Hepatocyte (in vitro differentiated cells): ENCODE data around the gene EVI5L. TPM values are rescaled to one million over a fixed set of nuclear protein-coding genes. Genes with fewer than 3 reads are reported as not detected.

Source experiments
- DNase-seq: peaks from one replicate; pipeline ENCODE4 v3.0.0-alpha.2; 2016; ENCODE audit warnings: low spot score
- H2AFZ ChIP-seq: fragments of 200-600 bp; sonication (generic); 2 replicates; pipeline ENCODE4 v1.6.0; 2016; ENCODE audit warnings: antibody characterized with exemption, mild to moderate bottlenecking
- H3K27ac ChIP-seq: fragments of 200-600 bp; sonication (generic); 2 replicates; pipeline ENCODE4 v1.5.1; 2016; ENCODE audit warnings: mild to moderate bottlenecking
- H3K27me3 ChIP-seq: fragments of 200-600 bp; sonication (generic); 2 replicates; pipeline ENCODE4 v1.6.1; 2016
- H3K36me3 ChIP-seq: fragments of 200-600 bp; sonication (generic); replicated peaks from 2 replicates; pipeline ENCODE4 v1.5.1; 2016; ENCODE audit warnings: low read depth; ENCODE audit not compliant: insufficient read depth
- H3K4me1 ChIP-seq: fragments of 200-600 bp; sonication (generic); 2 replicates; pipeline ENCODE4 v1.5.1; 2016; ENCODE audit warnings: mild to moderate bottlenecking, moderate library complexity; ENCODE audit not compliant: insufficient read depth
- H3K4me2 ChIP-seq: fragments of 200-600 bp; sonication (generic); 2 replicates; pipeline ENCODE4 v1.6.0; 2016
- H3K4me3 ChIP-seq: fragments of 200-600 bp; sonication (generic); 2 replicates; pipeline ENCODE4 v1.5.1; 2016; ENCODE audit warnings: mild to moderate bottlenecking
- H3K79me2 ChIP-seq: fragments of 200-600 bp; sonication (generic); 2 replicates; pipeline ENCODE4 v1.6.0; 2017; ENCODE audit warnings: mild to moderate bottlenecking
- H3K9me2 ChIP-seq: fragments of 200-600 bp; sonication (generic); replicated peaks from 2 replicates; pipeline ENCODE4 v1.6.0; 2017; ENCODE audit warnings: mild to moderate bottlenecking; ENCODE audit not compliant: insufficient read depth
- H3K9me3 ChIP-seq: fragments of 200-600 bp; sonication (generic); 2 replicates; pipeline ENCODE4 v1.5.1; 2016; ENCODE audit warnings: low read depth, mild to moderate bottlenecking
- H4K20me1 ChIP-seq: fragments of 200-600 bp; sonication (generic); 2 replicates; pipeline ENCODE4 v1.6.0; 2016; ENCODE audit warnings: mild to moderate bottlenecking; ENCODE audit not compliant: insufficient read depth, poor library complexity, severe bottlenecking
- EZH2 ChIP-seq: fragments of 200-600 bp; sonication (generic); IDR thresholded peaks from 2 replicates; pipeline ENCODE4 v1.6.1; 2016; ENCODE audit warnings: antibody characterized with exemption, mild to moderate bottlenecking, borderline replicate concordance
- EZH2phosphoT487 ChIP-seq: fragments of 200-600 bp; sonication (generic); IDR thresholded peaks from one replicate; pipeline ENCODE4 v1.6.1; 2018; ENCODE audit warnings: antibody characterized with exemption, mild to moderate bottlenecking, low read depth, moderate library complexity; ENCODE audit not compliant: unreplicated experiment, severe bottlenecking
- WGBS: methylation state at CpG from one replicate; pipeline ENCODE4 v1.1.6; 2016; ENCODE audit warnings: low lambda C conversion rate; ENCODE audit errors: missing lambda C conversion rate; 5-methylcytosine and 5-hydroxymethylcytosine counted together
- polyA plus RNA-seq: library from polyadenylated mRNA; unstranded; fragments of >200 nt; fragmentation: Nextera tagmentation; extraction: Ambion mirVana; gene quantifications from 2 replicates; pipeline ENCODE4 v1.2.1, GENCODE V29; 2016
- total RNA-seq: library from RNA; depleted of rRNA; stranded (reverse); fragments of >200 nt; gene quantifications from 2 replicates; pipeline ENCODE4 v1.2.3, GENCODE V29; 2014
- TF ChIP-seq, protein P1 (sequence below): fragments of 200-600 bp; sonication (generic); IDR thresholded peaks from 2 replicates; pipeline ENCODE4 v1.5.1; 2016; ENCODE audit warnings: antibody characterized with exemption, mild to moderate bottlenecking; ENCODE audit not compliant: poor library complexity

The EVI5L gene
- total and polyA plus RNA-seq, 2 experiments from 2014 or later: 10.7 to 11.5 TPM

- TF ChIP-seq EZH2 (no peak), EZH2phosphoT487 (no peak)
- TF ChIP-seq, protein P1, sequence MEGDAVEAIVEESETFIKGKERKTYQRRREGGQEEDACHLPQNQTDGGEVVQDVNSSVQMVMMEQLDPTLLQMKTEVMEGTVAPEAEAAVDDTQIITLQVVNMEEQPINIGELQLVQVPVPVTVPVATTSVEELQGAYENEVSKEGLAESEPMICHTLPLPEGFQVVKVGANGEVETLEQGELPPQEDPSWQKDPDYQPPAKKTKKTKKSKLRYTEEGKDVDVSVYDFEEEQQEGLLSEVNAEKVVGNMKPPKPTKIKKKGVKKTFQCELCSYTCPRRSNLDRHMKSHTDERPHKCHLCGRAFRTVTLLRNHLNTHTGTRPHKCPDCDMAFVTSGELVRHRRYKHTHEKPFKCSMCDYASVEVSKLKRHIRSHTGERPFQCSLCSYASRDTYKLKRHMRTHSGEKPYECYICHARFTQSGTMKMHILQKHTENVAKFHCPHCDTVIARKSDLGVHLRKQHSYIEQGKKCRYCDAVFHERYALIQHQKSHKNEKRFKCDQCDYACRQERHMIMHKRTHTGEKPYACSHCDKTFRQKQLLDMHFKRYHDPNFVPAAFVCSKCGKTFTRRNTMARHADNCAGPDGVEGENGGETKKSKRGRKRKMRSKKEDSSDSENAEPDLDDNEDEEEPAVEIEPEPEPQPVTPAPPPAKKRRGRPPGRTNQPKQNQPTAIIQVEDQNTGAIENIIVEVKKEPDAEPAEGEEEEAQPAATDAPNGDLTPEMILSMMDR: no peak
- H3K79me2 ChIP-seq: no peaks in the 10 kb centered on the region
- WGBS: 79% methylated on average over 17 of the region's 17 CpGs
Observed at GRCh38 chr19:7801020-7801570, 28.9 kb upstream of the EVI5L start.

DNA sequence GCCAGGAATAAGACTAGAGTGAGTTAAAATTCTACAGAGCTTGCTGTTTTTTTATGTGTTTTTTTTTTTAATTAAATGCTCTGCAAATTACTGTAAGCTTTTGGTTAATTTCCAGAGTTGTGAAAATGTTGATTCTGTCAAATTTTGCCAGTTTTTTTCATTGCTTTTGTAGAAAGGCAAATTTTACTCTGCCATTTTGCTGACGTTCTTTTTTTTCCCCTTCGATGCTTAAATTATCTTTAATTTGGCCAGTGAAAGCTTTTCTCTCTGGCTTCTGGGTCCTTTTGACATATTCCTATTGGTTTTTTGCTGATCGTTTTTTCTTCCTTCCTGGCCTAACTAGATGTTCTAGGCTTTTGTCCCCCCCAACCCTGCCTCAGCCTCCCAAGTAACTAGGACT, 23.8 kb upstream of the EVI5L start:
- TF ChIP-seq EZH2: no peak
- no peak for TF ChIP-seq EZH2phosphoT487
- TF ChIP-seq, protein P1: no peak
- Histone ChIP-seq H4K20me1 (no peaks in the 10 kb centered on the region), H3K27me3 (no peaks in the 10 kb centered on the region), H3K4me2 (no peak overlapping the region), H3K79me2 (no peaks in the 10 kb centered on the region), H3K9me3 (no peaks in the 10 kb centered on the region), H3K4me1 (no peaks in the 10 kb centered on the region), H2AFZ (no peak overlapping the region), H3K27ac (no peak overlapping the region), H3K4me3 (no peak overlapping the region), H3K36me3 (no peaks in the 10 kb centered on the region), H3K9me2 (no peaks in the 10 kb centered on the region)
- no peak for DNase-seq
- 83% methylated on average over 3 of the region's 3 CpGs for whole genome bisulfite sequencing

More at GRCh38 chr19:7801020-7801570, 28.9 kb upstream of the EVI5L start:
- Histone ChIP-seq H3K27me3 (peaks cover 12% of the 10 kb centered on the region), H3K4me1 (no peaks in the 10 kb centered on the region), H4K20me1 (no peaks in the 10 kb centered on the region), H2AFZ (no peak overlapping the region), H3K4me3 (no peak overlapping the region), H3K36me3 (no peaks in the 10 kb centered on the region), H3K9me3 (no peaks in the 10 kb centered on the region), H3K4me2 (no peak overlapping the region), H3K27ac (no peak overlapping the region), H3K9me2 (no peaks in the 10 kb centered on the region)
- DNase-seq: no peak

DNA sequence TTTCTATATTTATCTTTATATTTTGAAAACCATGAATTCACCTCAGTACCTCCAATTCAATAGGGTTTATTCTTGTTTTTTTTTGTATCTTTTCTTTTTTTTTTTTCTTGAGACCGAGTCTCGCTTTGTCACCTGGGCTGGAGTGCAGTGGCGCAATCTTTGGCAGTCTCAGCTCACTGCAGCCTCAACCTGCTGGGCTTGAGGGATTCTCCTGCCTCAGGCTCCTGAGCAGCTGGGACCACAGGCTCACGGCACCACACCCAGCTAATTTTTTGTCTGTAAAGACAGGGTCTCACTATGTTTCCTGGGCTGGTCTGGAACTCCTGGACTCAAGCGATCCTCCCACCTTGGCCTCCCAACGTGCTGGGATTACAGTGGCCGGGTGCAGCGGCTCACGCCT, 23.1 kb upstream of the EVI5L start:
- no peaks in the 10 kb centered on the region for H3K9me3 ChIP-seq
- WGBS: 88% methylated on average over 9 of the region's 9 CpGs
- H3K27ac ChIP-seq: no peak overlapping the region
- no peak overlapping the region for H3K4me3 ChIP-seq
- H2AFZ ChIP-seq: no peak overlapping the region
- H3K4me1 ChIP-seq: no peaks in the 10 kb centered on the region
- no peaks in the 10 kb centered on the region for H3K9me2 ChIP-seq
- no peaks in the 10 kb centered on the region for H3K36me3 ChIP-seq
- no peaks in the 10 kb centered on the region for H3K27me3 ChIP-seq
- TF ChIP-seq EZH2: no peak
- TF ChIP-seq, protein P1: no peak
- no peaks in the 10 kb centered on the region for H3K79me2 ChIP-seq
- H3K4me2 ChIP-seq: no peak overlapping the region
- no peak for DNase-seq
- no peaks in the 10 kb centered on the region for H4K20me1 ChIP-seq

- H3K27ac ChIP-seq: no peak overlapping the region
Observed at GRCh38 chr19:7808108-7808507, 21.9 kb upstream of the EVI5L start.

More at GRCh38 chr19:7808108-7808507, 21.9 kb upstream of the EVI5L start:
- Histone ChIP-seq H2AFZ (no peak overlapping the region), H3K4me3 (no peak overlapping the region), H3K27me3 (no peaks in the 10 kb centered on the region), H3K79me2 (no peaks in the 10 kb centered on the region), H3K4me2 (no peak overlapping the region), H3K36me3 (no peaks in the 10 kb centered on the region), H3K9me2 (no peaks in the 10 kb centered on the region), H3K9me3 (no peaks in the 10 kb centered on the region), H3K4me1 (no peaks in the 10 kb centered on the region), H4K20me1 (no peaks in the 10 kb centered on the region)
- DNase-seq: no peak
- TF ChIP-seq, protein P1: no peak
- TF ChIP-seq EZH2phosphoT487 (no peak), EZH2 (no peak)
- 66% methylated on average over 5 of the region's 5 CpGs for WGBS
